Measurements from ENCODE around the gene DFFB.

The DFFB gene

GRCh38 chr1:3872546-3872945 is 15.3 kb downstream of the DFFB start:
- no peak for DNase-seq

DNA sequence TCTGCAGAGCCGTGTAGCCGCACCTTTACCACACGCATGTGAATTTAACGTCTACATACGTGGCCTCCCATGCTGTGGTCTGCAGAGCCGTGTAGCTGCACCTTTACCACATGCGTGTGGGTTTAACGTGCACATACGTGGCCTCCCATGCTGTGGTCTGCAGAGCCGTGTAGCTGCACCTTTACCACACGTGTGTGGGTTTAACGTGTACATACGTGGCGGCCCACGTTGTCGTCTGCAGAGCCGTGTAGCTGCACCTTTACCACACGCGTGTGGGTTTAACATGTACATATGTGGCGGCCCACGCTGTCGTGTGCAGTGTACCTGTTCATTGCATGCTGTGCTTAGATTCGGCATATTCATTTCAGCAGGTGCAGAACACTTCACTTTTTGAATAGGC is 17.5 kb downstream of the DFFB start:
- DNase-seq = no peak

DNA sequence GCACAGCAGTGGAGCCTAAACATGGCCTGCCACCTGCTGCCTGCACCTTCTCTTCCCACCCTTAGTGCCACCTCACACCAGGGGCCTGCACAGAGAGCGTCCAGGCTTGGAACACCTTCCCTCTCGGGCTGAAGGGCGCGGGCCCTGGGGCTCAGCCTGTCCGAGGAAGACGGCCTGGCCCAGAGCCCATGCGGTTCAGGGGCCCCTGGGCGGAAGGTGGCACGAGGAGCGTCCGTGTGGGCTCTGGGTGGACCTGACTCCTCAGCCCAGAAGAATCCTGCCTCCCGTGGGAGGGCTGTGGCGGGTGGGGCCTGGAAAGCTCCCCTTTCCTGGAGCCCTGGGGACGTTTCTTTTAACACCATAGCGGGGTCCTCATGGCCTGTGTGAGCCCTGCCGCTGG is 19.4 kb downstream of the DFFB start:
- DNase-seq = no peak

GRCh38 chr1:3879099-3879498 is 21.8 kb downstream of the DFFB start:
- DNase-seq = no peak

DNA sequence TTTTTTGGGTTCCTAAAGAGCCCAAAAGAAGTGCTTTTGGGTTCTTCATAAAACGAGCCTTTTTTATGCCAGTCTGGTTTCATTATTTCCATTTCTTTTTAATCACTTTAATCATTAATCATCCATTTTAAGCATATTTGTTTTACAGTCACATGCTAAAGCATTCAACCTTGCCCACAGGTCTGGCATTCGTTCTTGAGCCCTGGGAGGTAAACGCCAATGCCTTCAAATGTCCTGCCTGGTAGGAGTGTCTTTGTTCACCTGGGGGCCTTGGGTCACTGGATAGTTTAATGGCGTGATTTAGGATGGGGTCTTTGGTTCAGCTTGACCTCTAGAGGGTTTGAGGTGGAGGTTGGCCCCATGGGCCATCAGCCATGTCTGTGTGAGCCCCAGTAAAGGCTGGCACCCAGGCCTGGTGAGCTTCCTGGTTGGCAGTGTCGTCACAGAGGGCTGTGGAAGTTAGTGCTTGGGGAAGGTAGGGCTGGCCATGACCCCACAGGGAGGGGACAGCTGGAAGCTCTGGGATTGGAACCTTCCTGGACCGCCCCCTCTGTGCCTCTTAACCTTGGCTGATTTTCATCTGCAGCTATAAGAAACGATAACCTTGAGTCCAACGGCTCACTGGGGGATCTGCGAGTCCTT is 22.6 kb downstream of the DFFB start:
- DNase-seq = no peak

GRCh38 chr1:3880429-3881192 is 23.3 kb downstream of the DFFB start:
- DNase-seq = no peak

GRCh38 chr1:3881193-3881480 is 23.9 kb downstream of the DFFB start:
- no peak for DNase-seq

GRCh38 chr1:3883194-3883925 is 26.1 kb downstream of the DFFB start:
- DNase-seq = no peak

GRCh38 chr1:3884966-3885365 is 27.7 kb downstream of the DFFB start:
- peak in 1 of 56 donors; percentile 7 for DNase-seq

- no peak for DNase-seq
Measured at GRCh38 chr1:3885611-3886010, 28.3 kb downstream of the DFFB start.

- no peak for DNase-seq
Measured at GRCh38 chr1:3886106-3886670, 28.9 kb downstream of the DFFB start.

DNA sequence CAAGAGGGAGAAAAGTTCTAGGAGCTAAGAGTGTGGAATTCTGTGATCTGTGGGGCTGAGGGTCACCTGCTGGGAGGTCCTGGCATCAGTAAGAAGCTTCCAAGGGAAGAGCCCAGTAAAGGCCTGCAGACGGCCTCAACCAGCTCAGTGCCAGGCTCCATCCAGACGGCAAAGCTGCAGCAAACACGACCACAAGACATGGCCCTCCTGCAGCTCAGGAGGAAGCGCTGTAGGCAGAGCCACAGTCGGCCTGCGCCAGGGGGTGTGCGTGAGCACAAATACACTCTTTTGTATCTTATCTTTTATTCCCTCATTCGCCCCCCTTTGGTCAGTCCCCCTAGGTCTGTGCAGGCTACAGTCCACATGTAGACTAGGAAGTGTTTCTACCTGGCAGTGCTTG is 29.4 kb downstream of the DFFB start:
- no peak for DNase-seq

GRCh38 chr1:3888301-3888700 is 31.0 kb downstream of the DFFB start:
- no peak for DNase-seq

DNA sequence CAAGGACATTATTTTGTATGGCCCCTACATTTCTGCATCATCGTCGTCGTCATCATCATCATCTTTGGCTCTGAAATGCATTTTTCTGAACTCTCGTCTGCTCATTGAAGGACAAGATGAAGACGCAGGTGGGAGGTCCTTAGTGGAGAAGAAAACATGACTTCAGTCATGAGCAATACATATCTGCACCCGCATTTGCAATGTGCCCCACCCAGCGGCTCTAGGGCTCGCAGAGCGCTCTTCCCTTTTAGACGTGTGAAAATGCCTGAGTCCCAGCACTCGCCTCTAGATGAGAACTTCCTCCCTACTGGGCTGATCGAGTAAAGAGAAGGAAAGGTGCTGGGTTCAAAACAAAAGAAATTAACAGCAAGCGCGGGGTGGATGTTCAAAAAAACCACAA is 32.7 kb downstream of the DFFB start:
- no peak for DNase-seq

DNA sequence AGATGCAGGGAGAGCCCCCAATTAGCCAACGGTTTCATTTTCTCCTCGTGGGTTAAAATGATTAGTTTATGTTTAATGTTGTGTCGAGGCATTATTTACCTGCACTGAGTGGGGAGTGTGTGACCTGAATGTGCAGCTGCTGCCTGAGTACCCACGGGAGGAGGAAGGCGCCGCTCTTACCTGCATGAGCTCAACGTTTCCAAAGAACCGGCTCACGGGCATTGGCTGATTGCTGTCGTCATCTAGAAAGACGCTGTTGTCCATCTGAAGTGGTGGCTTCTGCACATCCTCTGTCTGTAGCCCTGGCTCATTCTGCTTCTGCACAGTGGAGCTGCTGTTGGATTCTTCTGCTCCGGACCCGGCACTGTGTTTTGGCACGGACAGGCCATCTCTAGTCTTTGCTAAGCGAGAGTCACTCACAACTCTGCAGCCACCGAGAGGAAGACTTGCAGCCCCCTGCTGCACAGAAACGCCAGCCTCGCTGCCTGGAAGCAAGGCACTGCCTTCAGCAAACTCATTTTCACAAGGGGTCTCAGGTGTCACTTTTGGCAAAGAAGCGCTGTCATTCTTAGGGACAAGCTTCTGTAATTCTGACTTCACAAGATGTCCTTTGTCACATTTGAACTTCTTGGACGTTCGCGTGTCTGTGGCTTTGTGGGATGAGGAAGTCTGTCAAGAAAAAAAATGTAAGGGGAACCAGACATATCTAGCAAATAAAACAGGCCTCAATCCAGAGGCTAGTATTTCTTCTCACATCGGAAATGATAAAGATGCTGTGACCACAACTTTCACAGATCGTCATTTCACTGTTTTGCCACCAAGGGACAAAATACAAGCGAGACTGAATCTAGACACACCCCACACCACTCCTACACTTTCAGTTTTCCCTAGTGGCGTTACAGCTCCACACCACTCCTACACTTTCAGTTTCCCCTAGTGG is 33.4 kb downstream of the DFFB start:
- peak in 1 of 56 donors; percentile 8 for DNase-seq

- no peak for DNase-seq
Measured at GRCh38 chr1:3891329-3891865, 34.1 kb downstream of the DFFB start.

GRCh38 chr1:3892748-3893147 is 35.5 kb downstream of the DFFB start:
- DNase-seq = peak in 4 of 56 donors; percentile 11 to 21 (median 19)

- DNase-seq = no peak
Measured at GRCh38 chr1:3893190-3893589, 35.9 kb downstream of the DFFB start.

DNA sequence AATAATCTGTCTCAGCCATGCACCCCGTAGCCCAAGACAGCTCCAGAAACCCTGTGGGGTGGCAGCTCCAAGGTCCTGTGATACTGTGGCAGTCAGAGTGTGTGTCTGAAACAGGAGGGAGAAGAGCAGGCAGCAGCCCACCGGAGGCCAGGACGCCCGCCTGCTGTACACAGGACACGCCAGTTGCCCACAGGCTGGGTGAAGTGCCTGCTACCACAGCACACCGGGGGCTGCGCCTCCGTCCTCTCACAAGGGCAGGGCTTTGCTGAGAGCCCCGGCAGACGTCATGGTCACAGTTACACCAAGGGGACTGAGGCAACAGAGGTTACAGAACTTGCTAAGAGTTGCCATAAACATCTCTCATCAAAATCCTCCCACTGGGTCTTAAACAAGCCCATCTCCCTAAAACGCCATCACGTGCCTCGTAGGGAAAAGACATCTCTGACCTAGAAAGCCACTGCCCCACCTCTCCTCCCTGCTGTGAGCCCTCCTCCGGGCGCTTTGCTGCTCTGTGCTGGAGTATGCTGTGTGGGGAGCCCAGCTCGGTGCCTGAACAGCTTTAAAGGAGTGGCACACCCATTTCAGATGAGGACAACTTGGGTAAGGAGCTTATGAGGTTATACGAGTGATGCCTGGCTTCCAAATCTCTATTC is 37.5 kb downstream of the DFFB start:
- DNase-seq = no peak

- no peak for DNase-seq
Measured at GRCh38 chr1:3895279-3895950, 38.1 kb downstream of the DFFB start.
